ENCODE data around the gene TMEM63A. TPM values are rescaled to one million over a fixed set of nuclear protein-coding genes. Genes with fewer than 3 reads are reported as not detected.

TMEM63A gene
- total RNA-seq, 3 donors from 2014 or later: 69.6 to 88.0 (median 80.6) TPM

- no peak for DNase-seq (ENCODE audit: low spot score in 2 of 2)
Observed at GRCh38 chr1:225907341-225907740, 25.2 kb upstream of the TMEM63A start.

DNA sequence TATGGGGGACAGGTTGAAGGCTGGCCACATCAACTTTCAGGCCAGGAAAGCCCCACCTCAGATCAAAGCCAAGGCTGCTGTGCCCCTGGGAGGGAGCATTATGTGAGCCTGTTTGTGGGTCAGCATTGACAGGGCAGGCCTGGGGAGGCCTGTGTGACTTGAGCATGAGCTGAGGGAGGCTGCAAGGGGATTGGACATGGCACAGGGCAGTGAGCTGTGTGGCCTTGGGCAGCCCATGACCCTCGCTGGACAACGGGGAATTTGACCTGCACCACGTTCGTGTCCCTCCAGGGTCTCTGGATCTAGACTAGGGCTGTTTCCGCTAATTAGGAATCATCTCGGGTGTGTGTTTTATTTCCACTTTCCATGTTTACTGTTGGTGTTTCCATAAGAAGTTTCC is 24.3 kb upstream of the TMEM63A start:
- Histone ChIP-seq H3K4me1 (no peaks in the 10 kb centered on the region), H3K9me3 (no peaks in the 10 kb centered on the region), H3K27me3 (no peaks in the 10 kb centered on the region), H3K36me3 (no peaks in the 10 kb centered on the region), H3K4me3 (no peak overlapping the region), H3K27ac (no peak overlapping the region)
- intact Hi-C loops (cut with DNase I; ENCODE audit: low total_unique reads): no loop called here
- no peak for DNase-seq (ENCODE audit: low spot score in 2 of 2)
- TF ChIP-seq CTCF (IDR thresholded peaks at IDR 0.05) (no peak), POLR2AphosphoS5 (IDR thresholded peaks at IDR 0.05) (no peak)

More at GRCh38 chr1:225907341-225907740, 25.2 kb upstream of the TMEM63A start:
- Histone ChIP-seq H3K27ac (no peak overlapping the region), H3K36me3 (no peaks in the 10 kb centered on the region), H3K4me3 (no peak overlapping the region), H3K9me3 (no peaks in the 10 kb centered on the region), H3K4me1 (no peaks in the 10 kb centered on the region), H3K27me3 (no peaks in the 10 kb centered on the region)
- intact Hi-C loops (cut with DNase I; ENCODE audit: low total_unique reads): no loop called here
- TF ChIP-seq POLR2AphosphoS5 (IDR thresholded peaks at IDR 0.05): no peak
- TF ChIP-seq CTCF (IDR thresholded peaks at IDR 0.05): no peak
- no peak for TF ChIP-seq POLR2A (IDR thresholded peaks at IDR 0.05)

GRCh38 chr1:225903623-225904022 is 21.4 kb upstream of the TMEM63A start:
- Histone ChIP-seq H3K9me3 (no peaks in the 10 kb centered on the region), H3K4me3 (no peak overlapping the region), H3K36me3 (no peaks in the 10 kb centered on the region), H3K4me1 (no peaks in the 10 kb centered on the region), H3K27me3 (no peaks in the 10 kb centered on the region), H3K27ac (no peak overlapping the region)
- no peak for DNase-seq (ENCODE audit: low spot score in 2 of 2)
- TF ChIP-seq POLR2A (IDR thresholded peaks at IDR 0.05) (no peak), CTCF (IDR thresholded peaks at IDR 0.05) (no peak), POLR2AphosphoS5 (IDR thresholded peaks at IDR 0.05) (no peak)
- intact Hi-C loops (cut with DNase I; ENCODE audit: low total_unique reads): no loop called here

GRCh38 chr1:225899044-225899925 is 17.1 kb upstream of the TMEM63A start:
- no peak for DNase-seq (ENCODE audit: low spot score in 2 of 2)
- intact Hi-C loops (cut with DNase I; ENCODE audit: low total_unique reads): no loop called here
- H3K27ac ChIP-seq: no peak overlapping the region

More at GRCh38 chr1:225899044-225899925, 17.1 kb upstream of the TMEM63A start:
- no peak overlapping the region for H3K4me3 ChIP-seq
- TF ChIP-seq POLR2AphosphoS5 (IDR thresholded peaks at IDR 0.05) (no peak), POLR2A (IDR thresholded peaks at IDR 0.05) (no peak), CTCF (IDR thresholded peaks at IDR 0.05) (no peak)
- H3K27me3 ChIP-seq: no peaks in the 10 kb centered on the region
- H3K4me1 ChIP-seq: peaks cover 0 to 4% of the 10 kb centered on the region in 2 donors
- H3K9me3 ChIP-seq: no peaks in the 10 kb centered on the region
- H3K36me3 ChIP-seq: no peaks in the 10 kb centered on the region

All from breast epithelium (tissue), 4 donors.